ENCODE measurements around the gene ZNF506.

Gene ZNF506

GRCh38 chr19:19752760-19753403 lies 68.7 kb downstream of the ZNF506 start:
- no peak overlapping the region for H3K4me3 ChIP-seq (ENCODE audit: low read depth, low read length)
- DNase-seq (ENCODE audit: low read depth), result no peak
- TF ChIP-seq CTCF (IDR thresholded peaks at IDR 0.05; ENCODE audit: control insufficient read depth, extremely low read depth, insufficient read depth), result no peak

- no peak overlapping the region for H3K4me3 ChIP-seq (ENCODE audit: low read depth, low read length)
- TF ChIP-seq CTCF (IDR thresholded peaks at IDR 0.05; ENCODE audit: control insufficient read depth, extremely low read depth, insufficient read depth), result no peak
- DNase-seq (ENCODE audit: low read depth), result no peak
Measured at GRCh38 chr19:19751846-19752245, 69.7 kb downstream of the ZNF506 start.

GRCh38 chr19:19750842-19751790 lies 70.4 kb downstream of the ZNF506 start:
- H3K4me3 ChIP-seq (ENCODE audit: low read depth, low read length), result no peak overlapping the region
- no peak for DNase-seq (ENCODE audit: low read depth)
- TF ChIP-seq CTCF (IDR thresholded peaks at IDR 0.05; ENCODE audit: control insufficient read depth, extremely low read depth, insufficient read depth), result no peak

GRCh38 chr19:19749908-19750841 lies 71.4 kb downstream of the ZNF506 start:
- no peak for DNase-seq (ENCODE audit: low read depth)
- H3K4me3 ChIP-seq (ENCODE audit: low read depth, low read length), result no peak overlapping the region
- TF ChIP-seq CTCF (IDR thresholded peaks at IDR 0.05; ENCODE audit: control insufficient read depth, extremely low read depth, insufficient read depth), result no peak

GRCh38 chr19:19749117-19749907 lies 72.2 kb downstream of the ZNF506 start:
- no peak for DNase-seq (ENCODE audit: low read depth)
- no peak for TF ChIP-seq CTCF (IDR thresholded peaks at IDR 0.05; ENCODE audit: control insufficient read depth, extremely low read depth, insufficient read depth)
- H3K4me3 ChIP-seq (ENCODE audit: low read depth, low read length), result no peak overlapping the region
